ENCODE results near the gene CCT7.

CCT7 gene

GRCh38 chr2:73202156-73203054 lies 31.7 kb upstream of the CCT7 start, which contains the start of gene NOTO:
Gene NOTO (plus strand): TSS chr2:73202574. CDS start chr2:73202667, 93 bp downstream.
- Histone ChIP-seq H3K9me3 (ENCODE audit: control insufficient read depth, low read length) (no peaks in the 10 kb centered on the region), H3K79me2 (no peaks in the 10 kb centered on the region), H3K27me3 (ENCODE audit: control insufficient read depth, insufficient read depth, low read length) (peaks cover 8% of the 10 kb centered on the region), H3K36me3 (ENCODE audit: control insufficient read depth, insufficient read depth, low read length) (no peaks in the 10 kb centered on the region), H3K4me2 (ENCODE audit: low read length) (peak within 1 kb of the TSS; percentile 67), H2AFZ (peak within 1 kb of the TSS; percentile 73), H3K27ac (no peak within 1 kb of the TSS), H3K4me1 (no peaks in the 10 kb centered on the region), H3K4me3 (ENCODE audit: low read depth, low read length) (peak within 1 kb of the TSS; percentile 37), H3K9ac (no peak within 1 kb of the TSS)
- TF ChIP-seq, protein P1, sequence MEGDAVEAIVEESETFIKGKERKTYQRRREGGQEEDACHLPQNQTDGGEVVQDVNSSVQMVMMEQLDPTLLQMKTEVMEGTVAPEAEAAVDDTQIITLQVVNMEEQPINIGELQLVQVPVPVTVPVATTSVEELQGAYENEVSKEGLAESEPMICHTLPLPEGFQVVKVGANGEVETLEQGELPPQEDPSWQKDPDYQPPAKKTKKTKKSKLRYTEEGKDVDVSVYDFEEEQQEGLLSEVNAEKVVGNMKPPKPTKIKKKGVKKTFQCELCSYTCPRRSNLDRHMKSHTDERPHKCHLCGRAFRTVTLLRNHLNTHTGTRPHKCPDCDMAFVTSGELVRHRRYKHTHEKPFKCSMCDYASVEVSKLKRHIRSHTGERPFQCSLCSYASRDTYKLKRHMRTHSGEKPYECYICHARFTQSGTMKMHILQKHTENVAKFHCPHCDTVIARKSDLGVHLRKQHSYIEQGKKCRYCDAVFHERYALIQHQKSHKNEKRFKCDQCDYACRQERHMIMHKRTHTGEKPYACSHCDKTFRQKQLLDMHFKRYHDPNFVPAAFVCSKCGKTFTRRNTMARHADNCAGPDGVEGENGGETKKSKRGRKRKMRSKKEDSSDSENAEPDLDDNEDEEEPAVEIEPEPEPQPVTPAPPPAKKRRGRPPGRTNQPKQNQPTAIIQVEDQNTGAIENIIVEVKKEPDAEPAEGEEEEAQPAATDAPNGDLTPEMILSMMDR (IDR thresholded peaks at IDR 0.05), result no peak

DNA sequence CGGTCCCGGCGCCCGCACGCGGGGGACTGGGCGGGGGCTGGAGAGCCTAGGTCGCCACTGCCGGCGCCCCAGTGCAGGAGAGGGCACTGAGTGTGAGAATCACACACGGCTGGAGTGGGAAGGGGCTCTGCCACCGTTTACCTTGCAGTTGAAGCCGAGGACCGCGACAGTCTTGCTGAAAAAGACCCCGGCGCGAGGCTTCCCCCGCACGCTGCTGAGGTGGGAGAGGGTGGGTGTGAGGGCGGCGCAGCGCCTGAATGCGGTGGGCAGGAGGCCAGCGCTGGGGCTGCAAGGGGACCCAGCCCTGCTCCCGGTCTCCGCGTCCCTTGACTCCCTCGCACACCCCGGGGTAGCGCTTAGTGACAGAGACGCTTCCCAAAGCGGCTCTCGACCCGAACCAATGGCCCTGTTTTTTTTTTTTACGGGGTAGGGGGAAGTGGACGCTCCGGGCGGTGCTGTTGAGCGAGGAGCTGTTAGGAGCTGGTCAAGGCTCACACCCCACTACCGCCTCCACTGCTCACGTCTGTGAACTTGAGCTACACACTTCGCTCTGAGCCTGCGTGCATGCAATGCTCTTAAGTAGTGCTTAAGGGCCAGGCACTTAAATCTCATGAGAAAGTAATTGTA lies 30.9 kb upstream of the CCT7 start:
- peak overlapping the region; percentile 37 for H3K4me3 ChIP-seq (ENCODE audit: low read depth, low read length)
- TF ChIP-seq, protein P1 (IDR thresholded peaks at IDR 0.05), result no peak
- H3K27me3 ChIP-seq (ENCODE audit: control insufficient read depth, insufficient read depth, low read length), result peaks cover 8% of the 10 kb centered on the region

DNA sequence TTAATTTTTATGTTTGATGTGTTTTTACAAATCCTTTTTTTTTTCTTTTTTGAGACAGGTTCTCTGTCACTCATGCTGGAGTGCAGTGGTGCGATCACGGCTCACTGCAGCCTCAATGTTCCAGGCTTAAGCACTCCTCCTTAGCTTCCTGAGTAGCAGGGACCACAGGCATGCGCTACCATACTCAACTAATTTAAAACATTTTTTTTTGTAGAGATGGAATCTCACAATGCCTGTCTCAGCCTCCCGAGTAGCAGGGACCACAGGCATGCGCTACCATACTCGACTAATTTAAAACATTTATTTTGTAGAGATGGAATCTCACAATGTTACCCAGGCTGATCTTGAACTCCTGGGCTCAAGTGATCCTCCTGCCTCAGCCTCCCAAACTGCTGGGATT lies 28.5 kb upstream of the CCT7 start:
- Histone ChIP-seq H3K79me2 (no peaks in the 10 kb centered on the region), H3K27me3 (ENCODE audit: control insufficient read depth, insufficient read depth, low read length) (peaks cover 8% of the 10 kb centered on the region), H3K4me3 (ENCODE audit: low read depth, low read length) (no peak overlapping the region), H2AFZ (no peak overlapping the region), H3K4me1 (no peaks in the 10 kb centered on the region), H3K27ac (no peak overlapping the region), H3K4me2 (ENCODE audit: low read length) (no peak overlapping the region), H3K9me3 (ENCODE audit: control insufficient read depth, low read length) (no peaks in the 10 kb centered on the region), H3K9ac (no peak overlapping the region), H3K36me3 (ENCODE audit: control insufficient read depth, insufficient read depth, low read length) (no peaks in the 10 kb centered on the region)
- TF ChIP-seq, protein P1 (IDR thresholded peaks at IDR 0.05), result no peak

More for the DNA sequence above, 30.9 kb upstream of the CCT7 start:
- H3K9ac ChIP-seq, result no peak overlapping the region
- H3K4me2 ChIP-seq (ENCODE audit: low read length), result peak overlapping the region; percentile 67
- H3K27ac ChIP-seq, result no peak overlapping the region
- H2AFZ ChIP-seq, result peak overlapping the region; percentile 73
- no peaks in the 10 kb centered on the region for H3K36me3 ChIP-seq (ENCODE audit: control insufficient read depth, insufficient read depth, low read length)
- no peaks in the 10 kb centered on the region for H3K9me3 ChIP-seq (ENCODE audit: control insufficient read depth, low read length)
- H3K79me2 ChIP-seq, result no peaks in the 10 kb centered on the region
- no peaks in the 10 kb centered on the region for H3K4me1 ChIP-seq

DNA sequence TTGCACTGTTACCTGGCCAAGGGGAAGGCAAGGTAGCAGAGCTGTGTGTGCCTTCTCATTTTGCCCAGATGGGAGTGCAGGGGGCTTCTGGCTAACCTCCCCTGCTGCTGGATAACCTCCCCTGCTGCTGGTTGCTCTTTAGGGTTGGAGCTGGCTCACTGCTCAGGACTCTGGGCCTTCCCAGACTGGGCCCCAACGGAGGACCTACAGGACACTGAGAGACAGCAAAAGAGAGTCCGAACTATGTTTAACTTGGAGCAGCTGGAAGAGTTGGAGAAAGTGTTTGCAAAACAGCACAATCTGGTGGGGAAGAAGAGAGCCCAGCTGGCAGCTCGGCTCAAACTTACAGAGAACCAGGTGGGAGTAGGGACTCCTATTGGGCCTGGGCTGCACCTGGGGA lies 25.9 kb upstream of the CCT7 start:
- Histone ChIP-seq H3K4me2 (ENCODE audit: low read length) (no peak overlapping the region), H3K79me2 (no peaks in the 10 kb centered on the region), H3K9ac (no peak overlapping the region), H3K4me3 (ENCODE audit: low read depth, low read length) (no peak overlapping the region), H3K36me3 (ENCODE audit: control insufficient read depth, insufficient read depth, low read length) (no peaks in the 10 kb centered on the region), H2AFZ (no peak overlapping the region), H3K27ac (no peak overlapping the region), H3K9me3 (ENCODE audit: control insufficient read depth, low read length) (no peaks in the 10 kb centered on the region), H3K27me3 (ENCODE audit: control insufficient read depth, insufficient read depth, low read length) (peaks cover 2% of the 10 kb centered on the region), H3K4me1 (no peaks in the 10 kb centered on the region)
- TF ChIP-seq, protein P1 (IDR thresholded peaks at IDR 0.05), result no peak

Data from parathyroid adenoma (tissue), 2 donors.